GM04503 (cell line): Measurements from ENCODE around the gene PLXNA1.
A peak's percentile ranks its signal among the peaks of the same experiment; 100 is the strongest.

Experiments used
- DNase-seq: peaks from one replicate; pipeline ENCODE4 v3.0.0-alpha.2; 2012; ENCODE audit warnings: low read depth

PLXNA1 gene

DNA sequence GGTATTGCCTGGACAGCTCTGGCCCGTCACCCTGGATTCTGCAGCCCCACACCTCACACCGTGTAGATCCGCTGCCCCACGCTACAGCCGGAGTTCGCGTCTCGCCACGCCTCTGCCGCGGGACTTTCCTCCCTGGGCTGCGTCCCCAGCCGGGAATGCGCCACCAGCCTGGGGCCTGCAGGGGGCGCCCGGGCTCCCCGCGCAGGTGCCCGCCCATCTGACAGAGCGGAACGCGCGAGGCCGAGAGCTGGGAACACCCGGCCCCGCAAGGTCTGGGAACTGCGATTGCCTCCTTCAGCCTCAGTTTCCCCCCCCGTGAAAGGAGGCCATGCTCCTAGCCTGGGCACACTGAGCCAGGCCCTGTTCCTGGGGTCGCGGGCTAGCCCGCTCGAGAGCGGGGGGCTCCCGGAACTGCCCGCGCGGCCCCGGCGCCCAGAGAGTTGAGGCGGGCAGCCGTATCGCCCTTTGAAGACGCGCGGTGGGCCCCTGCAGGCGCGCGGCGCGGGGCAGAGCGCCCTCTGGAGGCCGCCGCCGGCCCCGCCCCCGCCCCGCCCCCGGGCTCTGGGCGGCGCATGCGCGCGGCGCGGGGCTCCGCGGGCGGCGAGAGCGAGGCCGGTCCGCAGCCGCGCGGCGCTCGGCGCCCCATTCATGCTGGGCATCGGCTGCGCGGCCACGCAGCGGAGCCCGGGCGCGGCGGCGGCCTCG, at the start of gene PLXNA1:
Gene PLXNA1 (plus strand): TSS at position 645 of the 705 bp plus-strand sequence. CDS start 5,479 bp downstream, outside the sequence.
- peak; percentile 31 for DNase-seq

DNA sequence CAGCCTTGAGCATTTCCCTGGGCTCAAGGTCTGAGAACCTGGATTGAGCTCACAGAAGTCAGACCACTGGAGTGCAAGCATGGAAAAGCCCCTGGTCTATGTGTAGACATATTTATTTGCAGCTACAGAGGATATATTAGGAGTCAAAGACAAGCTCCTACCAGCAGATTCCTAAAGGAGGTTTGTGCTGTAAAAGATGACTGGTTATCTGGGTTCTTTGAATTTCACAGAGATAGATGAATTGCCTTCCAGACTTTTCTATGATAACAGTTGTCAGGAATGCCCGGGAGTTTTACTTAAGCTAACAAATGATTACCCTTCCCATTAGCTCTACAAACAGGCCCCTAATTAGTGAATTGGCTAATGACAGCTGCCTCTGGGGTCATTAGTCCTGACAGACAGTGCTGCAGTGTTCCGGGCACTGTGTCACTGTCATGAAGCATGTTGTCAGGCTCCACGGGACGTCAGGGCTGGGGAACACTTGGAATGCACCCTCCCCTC, 48.8 kb upstream of the PLXNA1 start:
- DNase-seq = peak; percentile 23

DNA sequence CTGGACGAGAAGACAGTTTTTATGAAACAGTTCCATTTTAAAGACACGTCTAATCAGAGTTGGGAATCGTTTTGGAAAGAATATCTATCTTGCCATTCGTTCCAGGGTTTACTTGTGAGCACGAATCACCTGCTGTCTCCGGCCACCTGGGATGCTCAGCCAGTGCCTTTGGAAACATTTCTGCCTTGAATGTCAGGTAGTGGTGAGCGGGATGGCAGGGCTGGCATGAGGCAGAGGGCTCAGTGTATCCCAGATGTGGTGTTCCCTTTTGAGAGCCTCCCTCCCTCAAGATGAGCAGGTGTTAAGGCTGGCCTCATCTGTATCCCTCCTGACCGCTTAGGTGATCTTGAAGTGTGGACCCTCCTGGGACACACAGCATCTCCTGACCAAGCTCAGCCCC, 47.9 kb upstream of the PLXNA1 start:
- no peak for DNase-seq

DNA sequence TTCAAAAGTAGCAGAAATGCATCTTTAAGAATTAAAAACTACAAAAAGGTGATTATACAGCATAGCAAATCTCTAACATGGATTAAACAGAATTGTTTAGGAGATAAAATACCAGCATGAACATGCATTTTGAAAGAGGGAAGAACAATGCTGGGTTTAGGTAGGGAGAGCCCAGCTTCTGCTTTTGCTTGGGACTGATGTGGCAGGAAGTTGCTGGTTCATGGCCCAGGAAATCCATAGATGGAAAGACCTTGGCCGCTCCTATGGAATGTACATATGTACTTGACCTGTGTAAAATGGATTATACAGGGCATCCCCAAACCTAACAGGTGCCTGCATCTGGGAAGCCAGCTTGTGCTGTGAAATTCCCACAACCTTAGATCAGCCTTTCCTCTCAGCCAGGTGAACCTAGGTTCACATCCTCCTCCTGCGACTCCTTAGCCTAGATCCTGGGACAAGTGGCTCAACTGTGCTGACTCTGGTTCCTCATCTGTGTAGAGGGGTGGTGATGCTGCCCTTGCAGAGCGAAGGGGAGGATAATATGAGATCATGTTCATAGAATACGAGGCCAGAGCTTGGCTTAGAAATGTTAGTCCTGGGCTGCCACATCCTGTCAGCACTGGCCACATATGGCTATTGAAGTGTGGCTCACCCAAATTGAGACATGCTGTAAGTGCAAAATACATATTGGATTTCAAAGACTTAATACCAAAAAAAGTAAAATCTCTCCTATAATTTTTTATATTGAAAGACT, 47.0 kb upstream of the PLXNA1 start:
- no peak for DNase-seq

DNA sequence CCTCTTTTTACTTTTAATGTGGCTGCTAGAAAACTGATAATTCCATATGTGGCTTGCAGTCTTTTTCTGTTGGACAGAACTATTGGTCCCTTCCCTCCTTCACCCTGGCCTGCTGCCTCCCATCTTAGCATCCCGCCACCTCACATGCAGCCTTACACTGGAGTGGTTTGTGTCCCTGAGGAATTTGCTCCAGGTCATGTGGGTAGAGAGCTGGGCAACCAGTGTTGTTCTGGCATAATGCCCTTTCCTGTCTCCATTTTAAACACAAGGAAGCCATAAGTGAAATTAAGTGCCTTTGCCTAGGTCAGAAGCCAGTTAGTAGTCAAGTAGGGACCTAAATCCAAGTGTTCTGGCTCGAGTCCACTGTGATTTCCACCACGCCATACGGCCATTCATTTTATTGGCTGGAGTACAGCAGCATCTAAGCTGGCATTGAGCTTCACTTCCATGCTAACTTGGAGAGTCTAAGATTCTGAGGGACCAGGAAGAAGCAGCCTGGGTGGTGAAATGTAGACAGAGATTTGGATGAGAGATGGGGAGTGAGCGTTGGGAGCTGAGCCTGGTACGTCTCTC, 46.0 kb upstream of the PLXNA1 start:
- no peak for DNase-seq

DNA sequence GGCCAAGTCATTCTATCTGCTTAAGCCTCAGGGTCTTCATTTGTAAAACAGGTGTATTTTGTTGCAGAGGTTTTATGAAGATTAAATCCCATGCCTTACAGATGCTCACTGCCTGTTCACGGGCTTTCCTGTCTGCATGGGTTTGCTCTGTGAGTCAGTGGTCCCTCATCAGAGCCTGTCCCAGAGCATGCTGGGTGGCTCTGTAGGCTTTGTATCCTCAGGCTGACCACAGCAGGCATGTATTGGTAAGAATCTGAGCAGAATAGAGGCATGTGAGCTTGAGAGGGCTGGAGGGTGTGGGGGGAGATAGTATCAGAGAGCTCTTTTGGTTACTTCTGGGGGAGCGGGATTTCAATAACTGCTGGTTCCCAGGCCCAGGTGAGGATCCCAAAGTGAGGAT, 45.4 kb upstream of the PLXNA1 start:
- no peak for DNase-seq

DNA sequence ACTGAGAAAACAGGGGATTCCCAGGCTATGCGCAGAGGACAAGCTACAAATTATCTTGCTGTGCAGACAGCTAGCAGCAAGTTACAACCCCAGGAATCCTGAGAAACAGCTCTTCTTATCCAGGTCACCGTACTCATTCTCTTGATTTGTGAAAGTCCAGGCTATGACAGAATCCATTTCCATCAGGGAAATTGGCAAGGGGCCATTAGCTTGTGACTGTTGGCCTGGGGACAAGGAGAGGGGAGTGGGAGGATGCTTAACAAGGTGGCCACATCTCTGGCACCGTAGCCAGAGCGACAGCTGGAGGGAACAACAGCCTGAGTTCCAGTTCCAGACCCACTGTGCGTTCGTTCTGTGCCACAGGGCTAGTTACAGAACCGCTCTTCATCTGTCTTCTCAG, 44.9 kb upstream of the PLXNA1 start:
- no peak for DNase-seq

DNA sequence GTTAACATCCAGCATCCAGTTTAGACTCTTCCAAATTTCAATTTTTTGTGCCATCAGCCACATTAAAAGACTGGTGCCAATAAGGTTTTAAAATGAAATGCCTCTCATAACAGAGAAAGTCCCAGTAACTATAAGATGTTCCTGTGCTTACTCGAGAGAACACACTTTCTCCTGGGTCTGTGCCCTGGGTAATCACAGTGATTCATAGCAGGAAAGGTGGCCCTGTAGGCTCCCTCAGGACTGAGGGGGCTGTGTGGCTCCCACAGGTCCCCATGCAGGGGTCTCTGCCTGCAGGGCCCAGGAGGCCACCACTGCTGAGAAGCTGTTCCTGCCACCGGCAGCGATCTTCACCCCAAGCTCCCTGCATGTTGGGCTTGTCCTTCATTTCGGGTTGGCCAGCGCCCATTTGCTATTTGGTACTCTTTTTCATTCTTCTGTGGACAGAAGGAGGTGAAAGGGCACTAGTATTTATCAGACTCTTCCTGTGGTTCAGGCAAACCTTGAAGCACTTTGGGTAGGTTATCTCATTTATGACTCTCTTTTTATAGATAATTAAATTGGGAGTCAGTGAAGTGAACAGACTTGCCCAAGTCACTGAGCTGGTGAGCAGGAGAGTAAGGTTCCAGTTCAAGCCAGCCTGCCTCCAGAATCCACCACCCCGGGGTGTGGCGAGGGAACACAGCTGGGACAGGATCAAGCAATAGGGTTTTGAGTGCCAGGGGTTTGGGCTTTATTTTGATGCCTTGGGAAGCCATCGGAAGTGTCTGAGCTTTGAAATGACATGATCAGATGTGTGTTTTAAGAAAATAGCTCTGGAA, 44.2 kb upstream of the PLXNA1 start:
- no peak for DNase-seq

DNA sequence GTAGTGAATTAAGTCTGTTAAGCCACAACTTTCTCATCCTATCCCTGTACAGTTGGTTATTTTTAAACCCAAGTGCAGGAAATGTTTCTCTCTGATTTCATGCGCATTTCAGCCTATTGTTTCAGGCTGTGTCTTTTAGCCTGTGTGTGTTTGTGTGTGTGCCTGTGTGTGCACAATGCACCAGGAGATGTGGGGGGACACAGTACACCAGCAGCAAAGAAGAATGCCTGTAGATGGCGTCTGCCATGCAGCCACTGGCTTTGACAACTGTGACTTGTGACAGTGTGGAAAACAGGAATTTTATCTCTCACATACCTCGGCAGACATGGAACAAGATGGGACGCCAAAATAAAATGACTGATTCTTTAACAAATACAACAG, 43.6 kb upstream of the PLXNA1 start:
- no peak for DNase-seq

DNA sequence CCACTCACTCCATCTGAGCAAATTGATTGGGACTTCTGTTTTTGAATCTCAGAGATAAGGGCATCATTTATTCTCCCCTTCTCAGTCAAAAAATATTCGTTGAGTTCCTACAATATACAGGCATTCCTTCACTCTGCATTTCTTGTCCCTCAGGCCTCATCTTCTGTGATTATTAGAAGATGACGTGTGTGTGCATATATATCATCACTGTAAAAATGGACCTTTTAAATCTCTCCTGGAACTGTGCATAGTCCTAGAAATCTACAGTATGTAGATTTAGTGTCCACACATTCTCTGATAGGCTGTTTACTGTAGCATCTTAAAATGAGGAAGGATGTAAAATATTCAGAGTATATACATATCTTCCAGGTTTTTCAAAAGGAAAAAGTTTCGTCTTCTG, 43.2 kb upstream of the PLXNA1 start:
- no peak for DNase-seq

DNA sequence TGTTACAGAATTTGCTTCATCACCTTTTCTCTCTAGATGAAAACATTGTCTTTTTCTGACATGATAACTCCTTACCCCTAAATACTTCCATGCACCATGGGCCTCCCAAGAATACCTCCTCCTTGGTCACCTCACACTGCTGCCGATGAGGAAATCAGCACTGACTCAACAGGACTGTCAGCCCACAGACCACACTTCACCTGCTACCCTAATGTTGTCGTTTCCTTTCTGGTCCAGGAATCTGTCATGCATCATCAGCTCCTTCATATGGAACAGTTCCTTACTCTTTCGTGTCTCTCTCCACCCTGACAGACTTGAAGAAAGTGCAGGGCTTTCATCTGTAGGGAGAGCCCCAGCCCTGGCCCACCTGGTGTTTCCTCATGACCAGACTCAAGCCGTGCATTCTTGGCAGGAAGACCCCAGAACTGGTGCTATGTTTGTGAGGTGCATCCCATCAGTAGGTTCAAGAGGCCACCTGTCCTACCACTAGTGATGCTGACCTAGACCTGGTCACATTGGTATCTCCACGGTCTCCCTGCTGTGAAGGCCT, 41.1 kb upstream of the PLXNA1 start:
- no peak for DNase-seq

DNA sequence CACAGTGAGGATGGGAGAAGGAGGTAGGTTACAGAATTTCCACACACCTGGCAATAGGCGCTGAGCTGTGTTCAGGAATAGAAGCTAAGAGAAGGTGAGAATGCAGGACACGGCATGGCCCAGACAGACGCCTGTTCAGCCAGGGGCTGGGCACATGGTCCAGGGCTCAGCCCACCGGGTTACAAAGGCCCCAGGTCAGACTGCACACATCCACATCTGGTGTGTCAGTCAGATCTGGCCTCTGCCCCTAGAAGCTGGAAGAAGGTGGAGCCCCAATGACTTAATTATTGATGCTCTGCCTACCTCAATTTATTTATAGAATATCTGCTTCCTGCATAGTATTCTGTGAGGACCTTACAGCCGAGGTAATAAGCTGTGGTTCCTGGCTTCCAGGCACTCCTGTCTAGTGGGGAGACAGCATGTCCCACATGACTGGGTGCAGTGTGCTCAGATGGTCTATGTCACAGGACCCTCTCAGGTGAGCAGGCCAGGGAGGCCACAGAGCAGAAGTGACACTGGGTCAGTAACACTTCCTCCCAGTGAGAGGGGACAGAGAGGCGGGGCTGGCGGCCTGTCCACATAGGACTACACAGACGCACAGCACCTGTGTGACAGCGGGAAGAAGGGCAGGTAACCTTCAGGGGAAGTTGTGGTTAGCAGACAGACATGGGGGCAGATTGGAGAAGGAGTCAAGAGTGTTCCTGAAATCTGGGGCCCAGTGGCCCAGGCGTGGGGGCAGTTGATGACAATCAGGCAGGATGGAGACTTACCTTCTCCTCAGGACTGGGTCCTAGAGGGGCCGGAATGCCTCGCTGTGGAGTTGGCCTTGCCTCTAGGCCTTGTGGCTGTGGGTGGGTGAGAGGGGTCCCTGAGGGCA, 38.6 kb upstream of the PLXNA1 start:
- no peak for DNase-seq

DNA sequence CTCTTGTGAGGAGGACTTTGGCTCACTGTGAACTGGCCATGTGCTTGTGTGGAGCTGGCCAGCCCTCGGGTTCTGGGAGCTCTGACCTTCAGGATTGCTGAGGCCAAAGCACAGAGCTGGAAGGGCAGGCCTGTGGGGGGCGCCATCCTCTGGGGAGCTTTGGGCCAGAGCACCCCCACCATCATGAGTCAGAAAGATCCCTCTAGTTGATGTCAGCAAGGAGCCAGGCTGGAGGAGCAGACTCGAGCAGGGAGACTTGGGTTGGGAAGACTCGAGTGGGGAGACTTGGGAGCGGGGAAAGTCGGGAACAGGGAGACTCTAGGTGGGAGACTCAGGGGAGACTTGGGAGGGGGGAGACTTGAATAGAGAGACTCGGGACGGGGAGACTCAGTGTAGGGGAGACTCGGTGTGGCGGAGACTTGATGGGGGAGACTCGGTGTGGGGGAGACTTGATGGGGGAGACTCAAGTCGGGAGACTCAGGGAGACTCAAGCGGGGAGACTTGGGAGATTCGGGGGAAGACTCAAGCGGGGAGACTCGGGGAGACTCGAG, 37.7 kb upstream of the PLXNA1 start:
- no peak for DNase-seq

DNA sequence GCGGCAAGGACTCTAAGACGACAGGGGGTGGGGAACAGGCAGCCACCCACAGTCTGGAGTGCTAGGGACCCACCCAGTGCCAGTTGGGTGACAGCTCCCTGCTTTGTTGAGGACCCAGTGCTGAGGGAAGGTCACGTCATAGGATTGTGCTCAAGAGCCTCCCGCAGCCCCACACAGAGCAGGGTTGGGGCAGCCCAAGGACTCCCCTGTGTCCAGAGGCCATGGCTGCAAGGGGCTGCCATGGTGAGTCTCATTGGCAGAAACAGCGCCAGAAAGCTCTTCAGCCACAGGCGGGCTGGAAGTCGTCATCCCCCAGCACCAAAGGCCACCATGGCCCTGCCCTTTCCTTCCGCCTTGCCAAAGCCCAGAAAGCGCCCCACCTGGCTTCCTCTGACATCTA, 37.0 kb upstream of the PLXNA1 start:
- DNase-seq = no peak

DNA sequence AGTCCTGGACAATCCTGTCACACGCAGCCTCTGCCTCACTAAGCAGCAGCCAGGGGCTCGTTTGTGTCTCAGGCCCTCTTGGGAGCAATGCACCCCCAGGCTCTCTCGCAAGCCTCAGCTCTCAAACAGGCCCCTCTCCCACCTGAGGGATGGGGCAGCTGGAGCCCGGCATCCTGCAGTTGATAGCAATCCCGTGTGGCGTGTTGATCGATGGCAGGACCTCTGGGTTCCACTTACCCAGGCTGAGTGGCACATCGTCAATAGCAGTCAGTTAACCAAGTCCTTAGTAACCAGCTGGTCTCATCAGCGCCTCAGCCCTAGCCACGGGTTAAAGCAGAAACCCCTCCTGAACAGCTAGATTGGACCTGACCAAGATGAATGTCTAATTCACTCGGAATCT, 36.5 kb upstream of the PLXNA1 start:
- no peak for DNase-seq

DNA sequence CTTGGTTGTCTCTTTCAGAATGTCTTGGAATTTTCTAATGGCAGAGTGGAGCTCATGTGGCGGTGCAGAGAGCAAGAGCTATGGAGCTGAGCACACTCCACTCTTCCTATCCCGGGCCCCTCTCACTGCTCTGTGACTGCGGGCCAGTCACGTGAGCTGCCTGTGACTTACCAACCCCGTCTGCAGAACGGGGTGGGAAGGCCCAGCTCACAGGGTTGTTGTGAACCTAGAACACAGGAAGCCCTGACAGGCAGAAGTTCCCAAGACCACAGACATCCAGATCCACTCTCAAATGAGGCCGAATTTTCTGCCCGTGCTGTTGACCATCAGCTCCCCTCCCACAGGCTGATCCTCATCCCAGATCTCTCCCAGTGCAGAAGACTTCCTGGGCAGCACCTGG, 35.5 kb upstream of the PLXNA1 start:
- DNase-seq = no peak

DNA sequence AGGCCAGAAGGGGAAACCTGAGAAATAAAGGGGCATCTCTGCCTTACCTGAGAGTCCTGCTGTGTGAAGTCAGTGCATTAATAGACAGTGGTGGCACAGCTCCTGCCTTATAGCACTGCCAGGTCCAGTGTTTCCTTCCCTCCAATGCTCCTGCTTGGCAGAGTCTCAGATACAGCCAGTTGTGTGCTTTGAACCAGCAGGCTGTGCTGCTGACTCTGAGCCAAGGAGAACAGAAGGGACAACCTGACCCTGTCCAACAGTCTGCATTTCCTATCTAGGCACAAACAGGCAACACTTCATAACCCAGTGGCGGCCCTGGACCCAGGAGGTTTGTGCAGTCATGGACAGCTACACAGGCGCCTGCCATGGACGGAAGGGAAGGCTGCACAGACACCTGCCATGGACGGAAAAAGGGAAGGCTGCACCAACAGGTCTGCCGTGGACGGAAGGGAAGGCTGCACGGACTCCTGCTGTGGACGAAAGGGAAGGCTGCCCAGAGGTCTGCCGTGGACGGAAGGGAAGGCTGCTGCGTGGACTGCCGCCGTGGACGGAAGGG, 33.9 kb upstream of the PLXNA1 start:
- DNase-seq = no peak

DNA sequence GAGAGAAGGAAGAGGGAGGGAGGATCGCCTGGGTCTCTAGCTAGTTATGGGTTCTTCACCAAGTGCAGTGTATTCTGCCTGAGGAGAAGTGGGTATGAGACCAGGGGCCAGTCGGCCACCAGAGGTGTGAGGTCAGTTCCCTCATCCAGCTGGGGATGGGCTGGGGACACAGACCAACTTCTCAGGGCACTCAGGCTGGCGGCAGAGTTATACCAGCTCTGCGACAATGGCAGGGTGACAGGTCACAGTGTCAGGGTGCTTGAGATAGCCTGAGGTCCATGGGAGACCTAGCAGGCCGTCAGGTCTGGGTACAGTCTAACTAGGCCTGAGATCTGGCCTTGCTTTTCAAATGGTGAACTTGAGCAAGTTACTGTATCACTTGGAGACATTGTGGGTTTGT, 31.4 kb upstream of the PLXNA1 start:
- no peak for DNase-seq

DNA sequence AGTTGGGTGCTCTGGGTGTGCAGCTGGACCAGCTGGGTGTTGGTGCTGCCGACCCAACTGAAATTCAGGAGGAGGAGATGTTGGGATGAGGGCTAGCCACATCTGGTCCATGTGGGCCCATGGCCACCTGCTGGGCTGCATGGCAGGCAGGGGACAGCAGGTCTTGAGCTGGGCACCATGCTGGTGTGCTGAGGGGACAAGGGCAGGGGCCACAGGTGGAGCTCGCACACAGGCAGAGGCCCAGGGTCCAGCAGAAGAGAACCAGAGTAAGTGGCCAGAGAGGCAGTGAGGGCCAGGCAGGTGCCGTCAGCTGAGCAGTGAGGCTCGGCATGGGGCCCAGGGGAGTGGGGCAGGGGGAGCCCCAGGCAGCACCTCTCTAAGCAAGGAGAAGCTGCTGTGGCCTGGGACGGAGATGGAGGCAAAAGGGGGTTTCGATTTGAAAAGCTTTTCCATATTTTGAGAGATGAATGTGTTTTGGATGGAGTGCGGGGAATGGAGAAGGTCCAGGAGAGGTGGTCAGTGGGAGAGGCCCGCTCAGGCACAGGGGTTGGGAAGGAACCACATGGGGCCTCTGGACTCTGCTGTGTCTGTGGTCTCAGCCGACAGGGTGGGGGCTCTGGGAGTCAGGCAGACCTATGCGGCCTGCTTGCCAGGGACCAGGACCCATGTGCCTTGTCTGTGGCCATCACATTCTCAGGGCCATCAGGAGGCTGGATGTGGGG, 30.5 kb upstream of the PLXNA1 start:
- no peak for DNase-seq
